K562 (cell line): ENCODE results near the gene HIRIP3. TPM values are rescaled to one million over a fixed set of nuclear protein-coding genes. Genes with fewer than 3 reads are reported as not detected.

Experiments
- ATAC-seq: fragments of 200-7000 bp; cut with Tn5 transposase; 3 replicates; pipeline ENCODE4 v1.9.1; 2020; ENCODE audit warnings: moderate library complexity
- BruUV-seq: library from RNA; stranded (reverse); fragments of 400-500 nt; replicated peaks from 2 replicates; lab custom pipeline; 2021; lab: Mats Ljungman, UMichigan
- CTCF ChIA-PET: fragments of 300-600 bp; formaldehyde crosslinking; extraction: SDS; loops from one replicate; lab custom pipeline; 2021; ENCODE audit warnings: low intra/inter-chr PET ratio; lab: Yijun Ruan, JAX
- POLR2A ChIA-PET: fragments of 300-600, 350-650 bp; sonication (Branson Sonifier 250); formaldehyde crosslinking; extraction: SDS; loops from one replicate; lab custom pipeline; 2021; ENCODE audit warnings: antibody characterized with exemption, inconsistent platforms; lab: Yijun Ruan, JAX
- DNase-seq, 4 experiments: peaks; one replicate each; pipeline versions ENCODE4 v3.0.0 to v3.0.0-alpha.2; 2011 to 2018; ENCODE audit warnings: low spot score in 3 of 4, mixed read lengths in 3 of 4; ENCODE audit errors: extremely low read depth in 1 of 4
- FAIRE-seq: peaks from 2 replicates; lab custom pipeline; 2011; peaks lifted over from hg19 to GRCh38; lab: Jason Lieb, UNC
- H2AFZ ChIP-seq: 2 replicates; pipeline ENCODE4 v1.6.0; 2011; ENCODE audit warnings: low read depth, low read length, control low read depth, inconsistent platforms
- H3K27ac ChIP-seq: fragments of 200-600 bp; 3 replicates; pipeline ENCODE4 v1.8.0; 2011; ENCODE audit warnings: low read depth, mild to moderate bottlenecking, control low read depth, inconsistent platforms, low read length, moderate library complexity, mixed read lengths; ENCODE audit errors: extremely low read depth
- H3K27me3 ChIP-seq, 2 experiments: fragments of 300-600 bp in 1 of 2; 2 replicates in 1 of 2; 3 replicates in 1 of 2; pipeline versions ENCODE4 v1.6.0 to v1.8.0; 2011; ENCODE audit warnings: inconsistent platforms in 2 of 2, low read length in 2 of 2, mild to moderate bottlenecking in 1 of 2, mixed read lengths in 1 of 2, moderate library complexity in 1 of 2; ENCODE audit not compliant: control insufficient read depth in 2 of 2, insufficient read depth in 2 of 2
- H3K36me3 ChIP-seq: fragments of 300-600 bp; 3 replicates; pipeline ENCODE4 v1.8.0; 2011; ENCODE audit warnings: mild to moderate bottlenecking, low read length, inconsistent platforms; ENCODE audit not compliant: control insufficient read depth, insufficient read depth
- H3K4me1 ChIP-seq, 2 experiments: fragments of 200-600 bp in 1 of 2; replicated peaks in 1 of 2; 2 replicates in 1 of 2; 3 replicates in 1 of 2; pipeline versions ENCODE4 v1.5.1 to v1.8.0; 2011; ENCODE audit warnings: inconsistent platforms in 2 of 2, low read length in 2 of 2, mild to moderate bottlenecking in 1 of 2, mixed read lengths in 1 of 2, moderate library complexity in 1 of 2; ENCODE audit not compliant: control insufficient read depth in 2 of 2, insufficient read depth in 2 of 2
- H3K4me2 ChIP-seq: 2 replicates; pipeline ENCODE4 v1.6.1; 2011; ENCODE audit warnings: low read length, control low read depth, inconsistent platforms, mixed read lengths; ENCODE audit not compliant: insufficient read depth
- H3K4me3 ChIP-seq: fragments of 200-600 bp; sonication (generic), shearing (Covaris generic); 2 replicates; pipeline ENCODE4 v1.5.1; 2016; ENCODE audit warnings: control low read depth, inconsistent platforms
- H3K79me2 ChIP-seq: fragments of 200-600 bp; 3 replicates; pipeline ENCODE4 v1.8.0; 2011; ENCODE audit warnings: low read length, inconsistent platforms; ENCODE audit not compliant: control insufficient read depth, insufficient read depth
- H3K9ac ChIP-seq, 2 experiments: 2 replicates each; pipeline versions ENCODE4 v1.6.0 to v1.6.1; 2011; ENCODE audit warnings: low read depth in 2 of 2, low read length in 2 of 2, control low read depth in 1 of 2, inconsistent platforms in 1 of 2, mild to moderate bottlenecking in 1 of 2, mixed read lengths in 1 of 2; ENCODE audit not compliant: insufficient read depth in 1 of 2
- H3K9me1 ChIP-seq: one replicate; pipeline ENCODE4 v1.6.0; 2011; ENCODE audit warnings: inconsistent platforms, mild to moderate bottlenecking, low read length, moderate library complexity; ENCODE audit not compliant: control insufficient read depth, insufficient read depth
- H3K9me3 ChIP-seq: replicated peaks from 2 replicates; pipeline ENCODE4 v1.5.1; 2011; ENCODE audit warnings: low read depth, low read length, inconsistent platforms; ENCODE audit not compliant: control insufficient read depth, insufficient read depth
- H4K20me1 ChIP-seq: replicated peaks from 2 replicates; pipeline ENCODE4 v1.6.1; 2011; ENCODE audit warnings: low read length, inconsistent platforms, mixed read lengths; ENCODE audit not compliant: control insufficient read depth, insufficient read depth
- ATF3 ChIP-seq, 2 experiments: fragments of 450-650 bp in 1 of 2; sonication (generic) in 1 of 2; formaldehyde crosslinking in 1 of 2; IDR thresholded peaks in 1 of 2; conservative IDR thresholded peaks in 1 of 2; 2 replicates each; pipeline versions ENCODE4 v1.6.1 to v1.8.1; 2016 to 2023; ENCODE audit warnings: mild to moderate bottlenecking in 2 of 2, moderate library complexity in 2 of 2, inconsistent platforms in 1 of 2, missing genetic modification reagents in 1 of 2
- FOXP4 ChIP-seq: sonication (generic); formaldehyde crosslinking; IDR thresholded peaks from 2 replicates; pipeline ENCODE4 v1.8.0; 2022; ENCODE audit warnings: mild to moderate bottlenecking, missing genetic modification reagents, borderline replicate concordance
- GABPA ChIP-seq: fragments of 200-800 bp; sonication (Bioruptor generic); conservative IDR thresholded peaks from 2 replicates; pipeline ENCODE4 v1.6.1; 2016; ENCODE audit warnings: low read depth, missing genetic modification characterization, missing compliant biosample characterization
- HDAC2 ChIP-seq: fragments of 450-650 bp; IDR thresholded peaks from 2 replicates; pipeline ENCODE4 v1.6.1; 2016; ENCODE audit warnings: mild to moderate bottlenecking
- HDAC6 ChIP-seq: IDR thresholded peaks from 2 replicates; pipeline ENCODE4 v1.6.1; 2012; ENCODE audit warnings: low read depth, mild to moderate bottlenecking, control low read depth, inconsistent platforms, low read length, moderate library complexity
- HNRNPH1 ChIP-seq: fragments of 200-400 bp; formaldehyde crosslinking; optimal IDR thresholded peaks from 2 replicates; pipeline ENCODE3; 2017; ENCODE audit warnings: low read depth, mild to moderate bottlenecking, low read length, moderate library complexity
- POLR3G ChIP-seq: IDR thresholded peaks from 2 replicates; pipeline ENCODE4 v1.6.1; 2011; ENCODE audit not compliant: insufficient read length, insufficient replicate concordance; ENCODE audit errors: extremely low read depth
- PRPF4 ChIP-seq: fragments of 200-400 bp; formaldehyde crosslinking; IDR thresholded peaks from one replicate; pipeline ENCODE4 v1.6.1; 2017; ENCODE audit warnings: low read length, low read depth, mild to moderate bottlenecking; ENCODE audit not compliant: insufficient read depth, poor library complexity, severe bottlenecking
- RBM34 ChIP-seq: fragments of 200-400 bp; formaldehyde crosslinking; IDR thresholded peaks from 2 replicates; pipeline ENCODE4 v1.6.1; 2018; ENCODE audit warnings: low read length, borderline replicate concordance; ENCODE audit not compliant: insufficient read depth
- RNF2 ChIP-seq: sonication (generic); IDR thresholded peaks from 2 replicates; pipeline ENCODE4 v1.6.1; 2016
- SIX5 ChIP-seq, 2 experiments: IDR thresholded peaks; 2 replicates each; pipeline ENCODE4 v1.6.1; 2011; ENCODE audit warnings: low read length in 2 of 2, borderline replicate concordance in 1 of 2, low read depth in 1 of 2, mild to moderate bottlenecking in 1 of 2, moderate library complexity in 1 of 2; ENCODE audit not compliant: insufficient read depth in 1 of 2
- SMARCB1 ChIP-seq: IDR thresholded peaks from 2 replicates; pipeline ENCODE4 v1.6.1; 2011; ENCODE audit warnings: improper control_type of control experiment, low read depth; ENCODE audit not compliant: insufficient read length
- SPI1 ChIP-seq: IDR thresholded peaks from 2 replicates; pipeline ENCODE4 v1.6.1; 2011; ENCODE audit warnings: low read depth, low read length, control low read depth, borderline replicate concordance
- SUPT5H ChIP-seq: fragments of 450-650 bp; IDR thresholded peaks from 2 replicates; pipeline ENCODE4 v1.6.1; 2016
- XRCC5 ChIP-seq: fragments of 200-400 bp; formaldehyde crosslinking; IDR thresholded peaks from 2 replicates; pipeline ENCODE4 v1.6.1; 2017; ENCODE audit warnings: low read depth, mild to moderate bottlenecking, low read length
- ZNF174 ChIP-seq: fragments of 250-450 bp; sonication (Bioruptor Pico); IDR thresholded peaks from 2 replicates; pipeline ENCODE4 v1.4.0; 2020; ENCODE audit warnings: mild to moderate bottlenecking
- ZNF511 ChIP-seq: sonication (generic); formaldehyde crosslinking; IDR thresholded peaks from 2 replicates; pipeline ENCODE4 v1.8.0; 2022; ENCODE audit warnings: mild to moderate bottlenecking, missing genetic modification reagents
- ZNF76 ChIP-seq: fragments of 250-450 bp; sonication (Bioruptor Pico); IDR thresholded peaks from 2 replicates; pipeline ENCODE4 v1.4.0; 2020; ENCODE audit warnings: mild to moderate bottlenecking, moderate library complexity, borderline replicate concordance
- ZNF79 ChIP-seq: fragments of 250-450 bp; sonication (Bioruptor Pico); IDR thresholded peaks from 2 replicates; pipeline ENCODE4 v1.4.0; 2020; ENCODE audit warnings: low read depth, mild to moderate bottlenecking, moderate library complexity
- WGBS: fragments of 100-300 bp; shearing (Covaris generic); methylation state at CpG from one replicate; pipeline ENCODE4 v1.1.6; 2016; ENCODE audit warnings: low coverage, mixed read lengths; ENCODE audit not compliant: insufficient coverage; ENCODE audit errors: missing lambda C conversion rate; 5-methylcytosine and 5-hydroxymethylcytosine counted together
- in situ Hi-C: fragments of 300-500 bp; cut with MboI; formaldehyde crosslinking; loops from 4 replicates; pipeline ENCODE4 v1.15.0; 2018; ENCODE audit warnings: inconsistent platforms, mixed read lengths
- intact Hi-C: fragments of 100-400 bp; cut with micrococcal nuclease; formaldehyde crosslinking; loops from 2 replicates; pipeline ENCODE4 v1.14.2; 2022
- polyA plus RNA-seq, 8 experiments: library from polyadenylated mRNA; depleted of rRNA in 4 of 8; stranded (reverse) in 5 of 8; unstranded in 3 of 8; fragments of >200 nt; fragmentation: Nextera tagmentation in 2 of 8; fragmentation: Illumina TruSeq in 1 of 8; extraction: Ambion mirVana in 2 of 8; extraction: Trizol in 1 of 8; gene quantifications; 2 replicates each; pipeline versions ENCODE4 v1.2.1 to v1.2.3, GENCODE V29; 2011 to 2014; ENCODE audit warnings: inconsistent platforms in 1 of 8, missing spikeins in 1 of 8
- total RNA-seq, 7 experiments: library from RNA; depleted of rRNA in 6 of 7; stranded (reverse); fragments of >200 nt in 6 of 7; fragmentation: Illumina TruSeq in 2 of 7; extraction: Trizol in 2 of 7; gene quantifications; 2 replicates each; pipeline versions ENCODE4 v1.2.1 to v1.2.3, GENCODE V29; 2011 to 2021; ENCODE audit warnings: low replicate concordance in 1 of 7

HIRIP3 gene
- total and polyA plus RNA-seq, 9 of the 15 experiments (the other 6 are each of a cell fraction or from before 2014, with no cell fraction given) = 3.3 to 38.2 (median 18.2) TPM

- no peaks in the 10 kb centered on the region for H3K9me3 ChIP-seq
- ATAC-seq (no peak), FAIRE-seq (no peak), DNase-seq (no peak)
- in situ Hi-C loops = no loop called here
- POLR2A ChIA-PET = interaction anchor here (1.0 to 2.6 kb wide), 2 partner anchors 10 to 69 kb away, joined by 3 to 22 read pairs; partner anchors contain the start of gene TAOK2
- 88% methylated on average over 4 of the region's 5 CpGs for WGBS
- H3K79me2 ChIP-seq = no peaks in the 10 kb centered on the region
- no peak overlapping the region for H3K4me2 ChIP-seq
- intact Hi-C loops = no loop called here
- H2AFZ ChIP-seq = no peak overlapping the region
- H4K20me1 ChIP-seq = 0 out of 2 replicates have a peak, but pooled peaks cover 2% of the 10 kb centered on the region
- H3K9ac ChIP-seq = no peak overlapping the region
- TF ChIP-seq RNF2 (no peak), RBM34 (no peak), ZNF174 (CRISPR knock-in tag) (no peak), SUPT5H (no peak), SMARCB1 (no peak), HDAC6 (no peak), HNRNPH1 (no peak), PRPF4 (no peak), POLR3G (no peak), FOXP4 (CRISPR knock-in tag) (no peak), HDAC2 (no peak), ZNF76 (no peak), ZNF511 (CRISPR knock-in tag) (no peak), ZNF79 (no peak), SIX5 (IDR thresholded peaks at IDR 0.05; ENCODE audit: borderline replicate concordance in 1 of 2, insufficient read depth in 1 of 2, low read depth in 1 of 2, low read length in 2 of 2) (no peak), ATF3 (IDR thresholded peaks at IDR 0.05) (no peak), ATF3 (CRISPR knock-in tag; conservative IDR thresholded peaks at IDR 0.05) (no peak), XRCC5 (no peak), SPI1 (no peak), GABPA (tag) (no peak)
- H3K9me1 ChIP-seq = no peaks in the 10 kb centered on the region
- H3K4me3 ChIP-seq = no peak overlapping the region
- CTCF ChIA-PET = no interaction called here
- peaks cover 100% of the 10 kb centered on the region for H3K36me3 ChIP-seq
- BruUV-seq = no TSS peak
- H3K4me1 ChIP-seq = peaks cover 0 to 15% of the 10 kb centered on the region in 2 experiments; a peak in 1 of 5 replicates
- no peak overlapping the region for H3K27ac ChIP-seq
- no peaks in the 10 kb centered on the region for H3K27me3 ChIP-seq
Observed at GRCh38 chr16:29984764-29985147, 10.7 kb downstream of the HIRIP3 start.
